Lung (tissue), 12 donors: Measurements from ENCODE around the gene CTDNEP1. TPM values are rescaled to one million over a fixed set of nuclear protein-coding genes. Genes with fewer than 3 reads are reported as not detected.

Experiments used
- ATAC-seq: fragments of 200-7000 bp; cut with Tn5 transposase; one replicate; pipeline ENCODE4 v1.9.1; 2020; ENCODE audit warnings: moderate number of reproducible peaks; ENCODE audit not compliant: insufficient read depth, low FRiP score
- DNase-seq, 3 donors: peaks; one replicate each; pipeline ENCODE4 v3.0.0-alpha.2; 2013 to 2017
- H3K27ac ChIP-seq, 2 donors: one replicate each; pipeline ENCODE4 v1.5.1; 2013; ENCODE audit warnings: mild to moderate bottlenecking in 2 of 2, moderate library complexity in 2 of 2, control low read depth in 1 of 2, inconsistent platforms in 1 of 2, low read depth in 1 of 2, low read length in 1 of 2
- H3K27me3 ChIP-seq, 3 donors: one replicate each; pipeline ENCODE4 v1.5.1; 2013; ENCODE audit warnings: low read length in 2 of 3; ENCODE audit not compliant: control insufficient read depth in 3 of 3, insufficient read depth in 3 of 3
- H3K36me3 ChIP-seq, 4 donors: one replicate each; pipeline ENCODE4 v1.5.1; 2013; ENCODE audit warnings: low read length in 4 of 4, mild to moderate bottlenecking in 1 of 4, moderate library complexity in 1 of 4; ENCODE audit not compliant: control insufficient read depth in 4 of 4, insufficient read depth in 4 of 4
- H3K4me1 ChIP-seq, 5 donors: one replicate each; pipeline ENCODE4 v1.5.1; 2013; ENCODE audit warnings: low read length in 5 of 5, mild to moderate bottlenecking in 2 of 5, moderate library complexity in 1 of 5; ENCODE audit not compliant: control insufficient read depth in 5 of 5, insufficient read depth in 5 of 5
- H3K4me3 ChIP-seq: one replicate; pipeline ENCODE4 v1.5.1; 2013; ENCODE audit warnings: mild to moderate bottlenecking, control low read depth, moderate library complexity
- H3K9ac ChIP-seq, 2 donors: one replicate each; pipeline ENCODE4 v1.5.1; 2013; ENCODE audit warnings: low read length in 2 of 2, control low read depth in 1 of 2; ENCODE audit not compliant: insufficient read depth in 1 of 2
- H3K9me3 ChIP-seq, 4 donors: one replicate each; pipeline ENCODE4 v1.5.1; 2013; ENCODE audit warnings: low read length in 3 of 4, mild to moderate bottlenecking in 1 of 4, moderate library complexity in 1 of 4; ENCODE audit not compliant: control insufficient read depth in 4 of 4, insufficient read depth in 3 of 4
- WGBS, 2 donors: extraction: QIAGEN DNeasy Blood & Tissue Kit; methylation state at CpG; one replicate each; pipeline ENCODE4 v1.1.7; 2013; 5-methylcytosine and 5-hydroxymethylcytosine counted together
- polyA plus RNA-seq, 2 donors: library from polyadenylated mRNA; stranded (reverse); fragments of 200-250 nt; gene quantifications; one replicate each; pipeline ENCODE4 v1.2.1, GENCODE V29; 2013
- total RNA-seq, 2 donors: library from RNA; depleted of rRNA in 1 of 2; stranded (reverse); fragments of >200 nt in 1 of 2; gene quantifications; one replicate each; pipeline ENCODE4 v1.2.1, GENCODE V29; 2014 to 2021
- TF ChIP-seq, protein P1 (sequence below): IDR thresholded peaks from 2 replicates; pipeline ENCODE4 v1.5.1; 2012; ENCODE audit warnings: mild to moderate bottlenecking; ENCODE audit errors: control extremely low read depth, extremely low read depth
- donor health status: control.
- donor health status: control.
- donor health status: Bipolar disorder and iron deficiency.
- donor health status: healthy.
- donor health status: DM: yes; HTN: yes; CAD: no.

CTDNEP1 gene
- total and polyA plus RNA-seq, 4 donors = 72.5 to 126 (median 90.3) TPM

DNA sequence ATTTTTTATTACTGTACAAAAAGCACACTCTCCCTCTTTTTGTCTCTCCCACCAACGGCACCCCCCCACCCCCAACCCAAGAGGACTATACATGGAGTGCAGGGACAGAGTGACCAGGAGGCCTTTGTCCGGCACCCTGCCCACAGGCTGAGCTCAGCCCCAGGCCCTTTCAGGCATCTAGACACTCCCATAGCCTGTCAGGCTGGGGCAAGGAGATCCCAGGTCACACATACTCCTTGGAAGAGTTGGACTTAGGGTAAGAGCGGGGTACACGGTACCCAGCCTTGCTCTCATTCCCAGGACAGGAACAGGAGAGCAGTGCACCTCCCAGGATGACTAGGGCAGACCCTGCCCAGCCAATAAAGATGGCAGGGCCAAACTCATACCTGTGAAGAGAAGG lies 8.6 kb upstream of the CTDNEP1 start:
- TF ChIP-seq, protein P1, sequence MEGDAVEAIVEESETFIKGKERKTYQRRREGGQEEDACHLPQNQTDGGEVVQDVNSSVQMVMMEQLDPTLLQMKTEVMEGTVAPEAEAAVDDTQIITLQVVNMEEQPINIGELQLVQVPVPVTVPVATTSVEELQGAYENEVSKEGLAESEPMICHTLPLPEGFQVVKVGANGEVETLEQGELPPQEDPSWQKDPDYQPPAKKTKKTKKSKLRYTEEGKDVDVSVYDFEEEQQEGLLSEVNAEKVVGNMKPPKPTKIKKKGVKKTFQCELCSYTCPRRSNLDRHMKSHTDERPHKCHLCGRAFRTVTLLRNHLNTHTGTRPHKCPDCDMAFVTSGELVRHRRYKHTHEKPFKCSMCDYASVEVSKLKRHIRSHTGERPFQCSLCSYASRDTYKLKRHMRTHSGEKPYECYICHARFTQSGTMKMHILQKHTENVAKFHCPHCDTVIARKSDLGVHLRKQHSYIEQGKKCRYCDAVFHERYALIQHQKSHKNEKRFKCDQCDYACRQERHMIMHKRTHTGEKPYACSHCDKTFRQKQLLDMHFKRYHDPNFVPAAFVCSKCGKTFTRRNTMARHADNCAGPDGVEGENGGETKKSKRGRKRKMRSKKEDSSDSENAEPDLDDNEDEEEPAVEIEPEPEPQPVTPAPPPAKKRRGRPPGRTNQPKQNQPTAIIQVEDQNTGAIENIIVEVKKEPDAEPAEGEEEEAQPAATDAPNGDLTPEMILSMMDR = no peak
- Histone ChIP-seq H3K36me3 (peaks cover 0 to 18% (median 7%) of the 10 kb centered on the region in 4 donors), H3K4me1 (peaks cover 0 to 11% (median 0%) of the 10 kb centered on the region in 5 donors), H3K9ac (peak overlapping the region in 1 of 2 donors; percentile 31), H3K27ac (peak overlapping the region in 1 of 2 donors; percentile 79), H3K9me3 (no peaks in the 10 kb centered on the region), H3K4me3 (no peak overlapping the region), H3K27me3 (peaks cover 0 to 23% (median 18%) of the 10 kb centered on the region in 3 donors)
- ATAC-seq (no peak), DNase-seq (no peak)
- 69 to 82% methylated on average over 4 of the region's 4 CpGs for WGBS, 2 donors

- no peak overlapping the region for H3K9ac ChIP-seq
- ATAC-seq (no peak), DNase-seq (no peak)
- WGBS, 2 donors = 92 to 94% methylated on average over 6 of the region's 6 CpGs
- peaks cover 0 to 11% (median 0%) of the 10 kb centered on the region in 5 donors for H3K4me1 ChIP-seq
- peak overlapping the region in 1 of 2 donors; percentile 23 for H3K27ac ChIP-seq
- peaks cover 0 to 22% (median 18%) of the 10 kb centered on the region in 3 donors for H3K27me3 ChIP-seq
- TF ChIP-seq, protein P1 = no peak
- H3K4me3 ChIP-seq = no peak overlapping the region
- peaks cover 0 to 23% (median 9%) of the 10 kb centered on the region in 4 donors for H3K36me3 ChIP-seq
- no peaks in the 10 kb centered on the region for H3K9me3 ChIP-seq
Measured at GRCh38 chr17:7259555-7259889, 8.0 kb upstream of the CTDNEP1 start.

DNA sequence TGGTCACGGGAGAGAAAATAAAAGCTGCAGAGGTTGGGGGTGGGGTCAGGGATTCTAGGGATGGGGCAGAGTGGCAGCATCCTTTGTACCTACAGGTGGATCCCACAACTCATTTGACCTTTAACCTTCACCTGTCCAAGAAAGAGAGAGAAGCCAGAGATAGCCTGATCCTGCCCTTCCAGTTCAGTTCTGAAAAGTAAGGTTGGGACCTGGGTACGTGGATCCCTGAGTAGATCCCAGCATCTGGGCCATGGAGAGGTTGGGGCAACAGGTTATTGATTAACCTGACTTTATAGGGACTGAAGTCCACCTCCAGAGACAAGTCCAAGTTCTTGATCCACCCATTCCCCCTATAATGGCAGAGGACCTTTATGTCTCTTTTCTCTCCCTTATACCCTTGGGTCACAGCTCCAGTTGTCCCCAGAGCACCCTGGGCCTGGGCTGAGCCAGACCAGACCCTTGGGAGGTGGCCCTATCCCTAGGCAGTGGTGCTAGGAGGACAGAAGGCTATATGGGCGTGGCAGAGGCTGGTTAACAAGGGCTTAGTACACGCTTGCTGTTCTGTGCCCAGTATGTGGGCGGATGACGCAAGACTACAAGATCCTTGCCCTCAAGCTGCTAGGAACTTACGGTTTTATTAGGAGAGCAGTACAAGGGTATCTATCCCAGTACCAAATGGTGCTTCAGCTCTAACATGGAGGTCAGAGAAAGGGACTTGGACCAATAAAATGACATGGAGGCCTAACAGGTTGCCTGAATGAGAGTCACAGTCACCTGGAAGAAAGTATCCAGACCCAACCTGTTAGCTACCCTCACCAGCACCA lies 7.4 kb upstream of the CTDNEP1 start:
- Histone ChIP-seq H3K36me3 (peaks cover 0 to 29% (median 12%) of the 10 kb centered on the region in 4 donors), H3K27ac (peak overlapping the region in 1 of 2 donors; percentile 23), H3K9me3 (no peaks in the 10 kb centered on the region), H3K4me3 (no peak overlapping the region), H3K4me1 (peaks cover 0 to 11% (median 0%) of the 10 kb centered on the region in 5 donors), H3K27me3 (peaks cover 0 to 20% (median 18%) of the 10 kb centered on the region in 3 donors), H3K9ac (no peak overlapping the region)
- TF ChIP-seq, protein P1 = no peak
- 64 to 72% methylated on average over 7 of the region's 7 CpGs for WGBS, 2 donors
- ATAC-seq (peak; percentile 21), DNase-seq (no peak)
